ENCODE results near the gene LY86.

The LY86 gene

DNA sequence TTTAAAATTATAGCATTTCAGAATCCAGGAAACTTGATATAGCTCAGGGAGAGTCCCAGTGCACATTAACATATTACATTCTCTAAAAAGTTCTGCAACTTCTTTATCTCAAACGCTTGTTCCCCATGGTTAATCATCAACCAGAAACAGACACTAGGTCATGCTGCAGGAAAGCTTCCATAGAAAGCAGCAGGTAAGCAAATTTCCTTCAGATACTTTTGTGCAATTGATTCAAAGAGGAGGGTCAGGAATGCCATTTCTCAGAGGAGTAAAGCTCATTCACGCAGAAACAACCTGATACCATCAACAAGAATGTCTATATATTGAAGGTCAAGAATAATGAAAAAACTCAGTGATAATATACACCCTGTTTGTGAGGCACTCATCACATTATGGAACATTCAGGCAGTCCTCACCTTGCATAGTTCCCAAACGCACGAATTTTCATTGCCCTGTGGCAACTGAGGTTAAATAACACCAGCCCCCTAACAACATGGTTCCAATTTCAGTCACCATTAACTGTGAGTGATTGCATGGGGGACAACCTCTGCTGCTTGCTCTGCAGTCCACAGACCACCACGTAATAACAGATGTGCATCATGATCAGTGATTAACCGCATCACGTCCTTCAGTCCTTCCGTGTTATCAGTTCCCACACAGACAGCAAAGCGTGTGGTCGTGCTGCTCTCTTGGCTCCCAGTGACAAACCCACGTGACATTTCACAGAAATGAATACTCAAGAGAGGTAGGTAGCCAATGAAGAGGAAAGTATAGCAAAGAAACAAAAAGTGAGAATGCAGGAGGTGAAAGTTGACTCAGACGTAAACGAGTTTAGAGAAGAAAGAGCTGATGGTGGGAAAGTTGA lies 95.7 kb downstream of the LY86 start:
- no peaks in the 10 kb centered on the region for H3K9me3 ChIP-seq
- no peak overlapping the region for H3K27ac ChIP-seq
- DNase-seq = no peak
- peaks cover 0 to 13% of the 10 kb centered on the region in 2 donors for H3K27me3 ChIP-seq
- intact Hi-C loops (cut with DNase I; ENCODE audit: low total_unique reads) = no loop called here
- TF ChIP-seq, protein P1, sequence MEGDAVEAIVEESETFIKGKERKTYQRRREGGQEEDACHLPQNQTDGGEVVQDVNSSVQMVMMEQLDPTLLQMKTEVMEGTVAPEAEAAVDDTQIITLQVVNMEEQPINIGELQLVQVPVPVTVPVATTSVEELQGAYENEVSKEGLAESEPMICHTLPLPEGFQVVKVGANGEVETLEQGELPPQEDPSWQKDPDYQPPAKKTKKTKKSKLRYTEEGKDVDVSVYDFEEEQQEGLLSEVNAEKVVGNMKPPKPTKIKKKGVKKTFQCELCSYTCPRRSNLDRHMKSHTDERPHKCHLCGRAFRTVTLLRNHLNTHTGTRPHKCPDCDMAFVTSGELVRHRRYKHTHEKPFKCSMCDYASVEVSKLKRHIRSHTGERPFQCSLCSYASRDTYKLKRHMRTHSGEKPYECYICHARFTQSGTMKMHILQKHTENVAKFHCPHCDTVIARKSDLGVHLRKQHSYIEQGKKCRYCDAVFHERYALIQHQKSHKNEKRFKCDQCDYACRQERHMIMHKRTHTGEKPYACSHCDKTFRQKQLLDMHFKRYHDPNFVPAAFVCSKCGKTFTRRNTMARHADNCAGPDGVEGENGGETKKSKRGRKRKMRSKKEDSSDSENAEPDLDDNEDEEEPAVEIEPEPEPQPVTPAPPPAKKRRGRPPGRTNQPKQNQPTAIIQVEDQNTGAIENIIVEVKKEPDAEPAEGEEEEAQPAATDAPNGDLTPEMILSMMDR (IDR thresholded peaks at IDR 0.05) = no peak
- no peak overlapping the region for H3K4me3 ChIP-seq
- peaks cover 0 to 5% (median 2%) of the 10 kb centered on the region in 4 donors for H3K4me1 ChIP-seq
- no peaks in the 10 kb centered on the region for H3K36me3 ChIP-seq

DNA sequence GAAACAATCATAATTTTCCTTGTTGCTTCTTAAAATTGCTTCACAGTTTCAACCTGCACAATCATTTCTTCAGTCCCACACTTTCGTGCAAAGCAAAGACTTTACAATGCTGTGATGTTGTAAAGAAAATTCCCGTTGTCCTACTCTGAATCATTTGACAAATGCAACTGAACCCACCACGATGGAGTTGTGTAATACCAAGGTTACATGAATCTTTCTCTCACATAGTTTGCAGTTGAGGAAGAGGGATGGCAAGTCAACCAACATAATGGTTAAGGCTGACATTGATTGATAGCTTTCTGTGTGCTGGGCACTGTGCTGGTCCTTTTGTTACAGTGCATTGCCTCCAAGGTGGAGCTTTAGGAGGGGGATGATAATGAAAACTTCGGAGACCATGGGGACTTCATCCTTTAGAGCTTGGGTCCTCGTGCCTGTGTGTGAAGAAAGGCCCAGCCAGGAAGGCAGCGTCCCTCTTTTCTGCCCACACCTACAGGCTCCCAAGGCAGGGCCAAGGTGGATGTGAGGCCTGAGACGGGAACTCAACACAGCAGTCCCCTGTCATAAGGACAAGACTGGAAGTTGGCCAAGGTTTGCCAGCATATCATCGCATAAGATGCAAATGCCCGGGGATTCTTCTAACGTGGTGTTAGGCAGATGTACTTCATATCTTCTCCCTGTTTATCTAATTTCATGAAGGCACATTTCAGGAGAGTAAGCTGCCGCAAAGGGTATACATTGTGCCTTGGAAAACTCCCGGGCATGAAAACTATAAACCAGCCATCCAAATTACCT lies 96.9 kb downstream of the LY86 start:
- intact Hi-C loops (cut with DNase I; ENCODE audit: low total_unique reads) = loop anchor here (5.0 kb wide), 1 partner anchor 557 kb away; no protein-coding TSS in a partner anchor
- Histone ChIP-seq H3K36me3 (no peaks in the 10 kb centered on the region), H3K9me3 (no peaks in the 10 kb centered on the region), H3K27me3 (peaks cover 0 to 13% of the 10 kb centered on the region in 2 donors), H3K4me3 (no peak overlapping the region), H3K4me1 (peaks cover 0 to 5% (median 2%) of the 10 kb centered on the region in 4 donors), H3K27ac (no peak overlapping the region)
- no peak for DNase-seq
- TF ChIP-seq, protein P1 (IDR thresholded peaks at IDR 0.05) = no peak

DNA sequence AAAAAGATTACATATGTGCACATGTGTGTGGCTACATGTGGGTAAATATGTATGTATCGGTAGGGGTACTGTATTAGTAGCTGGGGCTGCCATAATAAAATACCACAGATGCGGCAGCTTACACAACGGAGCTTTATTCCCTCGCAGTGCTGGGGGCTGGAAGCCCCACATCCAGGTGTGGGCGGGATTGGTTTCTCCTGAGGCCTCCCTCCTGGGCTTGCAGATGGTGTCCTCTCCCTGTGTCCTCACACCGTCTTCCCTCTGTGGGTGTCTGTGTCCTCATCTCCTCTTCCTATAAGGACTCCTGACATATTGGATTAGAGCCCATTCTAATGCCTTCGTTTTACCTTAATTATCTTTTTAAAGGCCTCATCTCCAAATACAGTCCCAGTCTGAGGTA lies 97.7 kb downstream of the LY86 start:
- Histone ChIP-seq H3K4me3 (no peak overlapping the region), H3K9me3 (no peaks in the 10 kb centered on the region), H3K27ac (no peak overlapping the region), H3K27me3 (peaks cover 0 to 15% of the 10 kb centered on the region in 2 donors), H3K4me1 (peaks cover 0 to 5% (median 2%) of the 10 kb centered on the region in 4 donors), H3K36me3 (no peaks in the 10 kb centered on the region)
- TF ChIP-seq, protein P1 (IDR thresholded peaks at IDR 0.05) = no peak
- no peak for DNase-seq
- intact Hi-C loops (cut with DNase I; ENCODE audit: low total_unique reads) = loop anchor here (5.0 kb wide), 1 partner anchor 556 kb away; no protein-coding TSS in a partner anchor

DNA sequence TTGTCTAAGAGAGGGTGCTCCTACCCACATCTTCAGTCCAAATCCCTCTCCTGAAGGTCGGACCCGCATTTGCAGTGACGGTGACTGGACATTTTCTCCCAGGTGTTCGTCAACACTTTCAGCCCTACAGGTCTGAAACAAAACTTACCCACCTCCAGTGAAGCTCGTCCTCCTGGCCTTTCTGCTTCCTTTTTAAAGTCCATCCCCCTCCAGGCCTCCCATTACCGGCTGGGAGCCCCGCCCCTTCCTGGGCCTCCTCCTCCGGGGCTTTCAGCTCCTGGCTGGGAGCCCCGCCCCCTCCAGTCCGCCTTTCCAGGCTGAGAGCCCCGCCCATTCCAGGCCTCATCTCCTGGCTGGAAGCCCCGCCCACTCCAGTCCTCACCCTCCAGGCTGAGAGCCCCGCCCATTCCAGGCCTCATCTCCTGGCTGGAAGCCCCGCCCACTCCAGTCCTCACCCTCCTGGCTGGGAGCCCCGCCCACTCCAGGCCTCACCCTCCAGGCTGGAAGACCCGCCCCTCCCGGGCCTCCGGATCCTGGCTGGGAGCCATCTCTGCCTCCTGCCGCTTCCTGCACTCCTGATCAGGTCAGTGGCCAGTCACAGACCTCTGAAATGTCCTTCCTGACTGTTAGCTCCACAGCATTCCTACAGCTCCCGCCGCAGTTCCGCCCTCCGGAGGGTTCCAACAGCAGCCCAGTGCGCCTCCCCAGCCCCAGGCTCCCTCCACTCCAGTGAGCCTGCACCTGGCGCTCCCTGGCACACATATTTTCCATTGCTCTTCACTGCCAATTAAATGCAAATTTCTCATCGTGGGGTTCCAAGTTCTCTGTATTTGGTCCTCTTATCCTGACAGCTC lies 98.5 kb downstream of the LY86 start:
- TF ChIP-seq, protein P1 (IDR thresholded peaks at IDR 0.05) = no peak
- no peaks in the 10 kb centered on the region for H3K9me3 ChIP-seq
- peaks cover 0 to 16% of the 10 kb centered on the region in 2 donors for H3K27me3 ChIP-seq
- DNase-seq = peak; percentile 41 to 83
- no peaks in the 10 kb centered on the region for H3K36me3 ChIP-seq
- intact Hi-C loops (cut with DNase I; ENCODE audit: low total_unique reads) = loop anchor here (5.0 kb wide), 1 partner anchor 555 kb away; no protein-coding TSS in a partner anchor
- no peak overlapping the region for H3K4me3 ChIP-seq
- no peak overlapping the region for H3K27ac ChIP-seq
- peaks cover 0 to 5% (median 2%) of the 10 kb centered on the region in 4 donors for H3K4me1 ChIP-seq

DNA sequence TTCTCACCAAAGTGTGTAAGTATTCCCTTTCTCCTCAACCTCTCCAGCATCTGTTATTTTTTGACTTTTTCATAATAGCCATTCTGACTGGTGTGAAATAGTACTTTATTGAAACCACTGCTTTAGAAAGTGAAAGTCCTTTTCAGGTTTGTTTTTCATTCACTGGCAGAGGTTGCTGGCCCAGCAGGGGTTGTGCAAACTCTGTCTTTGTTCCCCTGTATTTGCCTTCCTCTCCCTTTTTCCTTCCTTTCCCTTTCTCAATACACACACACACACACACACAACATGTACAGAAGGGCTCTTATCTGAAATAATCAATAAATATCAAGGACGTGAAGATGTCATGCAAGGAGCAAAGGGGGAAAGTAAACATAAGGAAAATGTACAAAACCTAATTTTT lies 99.8 kb downstream of the LY86 start:
- Histone ChIP-seq H3K36me3 (no peaks in the 10 kb centered on the region), H3K27me3 (peaks cover 0 to 16% of the 10 kb centered on the region in 2 donors), H3K4me1 (peaks cover 0 to 5% (median 2%) of the 10 kb centered on the region in 4 donors), H3K27ac (no peak overlapping the region), H3K9me3 (no peaks in the 10 kb centered on the region), H3K4me3 (no peak overlapping the region)
- TF ChIP-seq, protein P1 (IDR thresholded peaks at IDR 0.05) = no peak
- no peak for DNase-seq
- intact Hi-C loops (cut with DNase I; ENCODE audit: low total_unique reads) = loop anchor here (5.0 kb wide), 1 partner anchor 554 kb away; no protein-coding TSS in a partner anchor
